ENCODE results near the gene TSNAX. TPM values are rescaled to one million over a fixed set of nuclear protein-coding genes. Genes with fewer than 3 reads are reported as not detected.

TSNAX gene
- total RNA-seq, 1 donor from 2014 or later: 38.7 TPM

DNA sequence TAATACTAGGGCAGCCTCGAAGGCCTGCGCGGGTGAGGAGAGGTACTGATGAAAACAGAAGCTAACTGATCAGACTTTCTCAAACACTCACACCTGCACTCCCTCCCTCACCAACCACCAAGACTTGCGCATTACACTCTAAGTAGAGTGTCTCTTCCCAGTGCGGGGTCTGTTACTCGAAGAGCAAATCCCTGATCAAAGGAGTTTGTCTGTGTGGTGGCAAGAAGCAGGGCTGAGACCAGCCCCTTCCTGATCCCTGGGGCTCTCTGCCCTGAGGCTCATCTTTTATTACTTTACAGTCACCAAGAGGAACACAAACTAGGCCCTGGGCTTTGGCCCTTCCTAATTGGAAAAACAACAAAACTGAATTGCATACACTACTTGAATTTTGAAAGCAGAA is 19.5 kb upstream of the TSNAX start:
- Mint-ChIP-seq H3K27me3 (peaks cover 10% of the 10 kb centered on the region), H3K36me3 (ENCODE audit: low read depth) (no peaks in the 10 kb centered on the region), H3K4me3 (no peak overlapping the region), H3K4me1 (no peaks in the 10 kb centered on the region), H3K9me3 (no peaks in the 10 kb centered on the region), H3K27ac (no peak overlapping the region)
- CTCF ChIA-PET: no interaction called here
- DNase-seq (no peak), ATAC-seq (ENCODE audit: low read depth) (no peak)
- TF ChIP-seq, protein P1, sequence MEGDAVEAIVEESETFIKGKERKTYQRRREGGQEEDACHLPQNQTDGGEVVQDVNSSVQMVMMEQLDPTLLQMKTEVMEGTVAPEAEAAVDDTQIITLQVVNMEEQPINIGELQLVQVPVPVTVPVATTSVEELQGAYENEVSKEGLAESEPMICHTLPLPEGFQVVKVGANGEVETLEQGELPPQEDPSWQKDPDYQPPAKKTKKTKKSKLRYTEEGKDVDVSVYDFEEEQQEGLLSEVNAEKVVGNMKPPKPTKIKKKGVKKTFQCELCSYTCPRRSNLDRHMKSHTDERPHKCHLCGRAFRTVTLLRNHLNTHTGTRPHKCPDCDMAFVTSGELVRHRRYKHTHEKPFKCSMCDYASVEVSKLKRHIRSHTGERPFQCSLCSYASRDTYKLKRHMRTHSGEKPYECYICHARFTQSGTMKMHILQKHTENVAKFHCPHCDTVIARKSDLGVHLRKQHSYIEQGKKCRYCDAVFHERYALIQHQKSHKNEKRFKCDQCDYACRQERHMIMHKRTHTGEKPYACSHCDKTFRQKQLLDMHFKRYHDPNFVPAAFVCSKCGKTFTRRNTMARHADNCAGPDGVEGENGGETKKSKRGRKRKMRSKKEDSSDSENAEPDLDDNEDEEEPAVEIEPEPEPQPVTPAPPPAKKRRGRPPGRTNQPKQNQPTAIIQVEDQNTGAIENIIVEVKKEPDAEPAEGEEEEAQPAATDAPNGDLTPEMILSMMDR (IDR thresholded peaks at IDR 0.05): no peak
- intact Hi-C loops (cut with micrococcal nuclease): no loop called here
- POLR2A ChIA-PET: no interaction called here

DNA sequence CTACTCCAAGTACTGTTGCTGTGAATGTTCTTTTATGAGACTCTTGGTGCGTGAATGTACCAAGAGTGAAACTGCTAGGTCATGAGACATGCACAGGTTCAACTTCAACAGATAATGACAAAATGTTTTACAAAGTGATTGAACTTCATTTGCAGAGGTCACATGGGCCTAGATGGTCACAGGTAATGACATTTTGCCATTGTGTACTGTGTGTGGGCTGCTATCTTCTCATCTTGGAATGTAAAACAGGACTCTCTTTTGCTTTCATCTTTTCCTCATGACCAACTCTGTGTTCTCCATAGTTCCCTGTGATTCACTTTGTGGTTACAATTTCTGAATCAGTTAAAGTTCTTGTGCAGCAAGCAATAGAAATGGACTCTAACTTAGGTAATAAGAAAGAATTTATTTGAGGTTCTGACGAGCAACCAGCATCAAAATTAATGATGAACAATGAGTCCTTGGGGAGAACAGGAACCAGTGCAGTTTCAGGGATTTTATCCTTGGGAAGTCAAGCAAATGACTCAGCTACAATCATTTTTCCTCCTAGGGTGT is 16.2 kb upstream of the TSNAX start:
- H3K36me3 Mint-ChIP-seq (ENCODE audit: low read depth): no peaks in the 10 kb centered on the region
- no peak overlapping the region for H3K4me3 Mint-ChIP-seq
- H3K9me3 Mint-ChIP-seq: no peaks in the 10 kb centered on the region
- no peak overlapping the region for H3K27ac Mint-ChIP-seq
- CTCF ChIA-PET: no interaction called here
- no peaks in the 10 kb centered on the region for H3K27me3 Mint-ChIP-seq
- H3K4me1 Mint-ChIP-seq: peaks cover 15% of the 10 kb centered on the region
- TF ChIP-seq, protein P1 (IDR thresholded peaks at IDR 0.05): no peak
- ATAC-seq (ENCODE audit: low read depth) (no peak), DNase-seq (no peak)
- intact Hi-C loops (cut with micrococcal nuclease): no loop called here
- POLR2A ChIA-PET: interaction anchor here (0.6 kb wide), 1 partner anchor 1210 kb away, joined by 7 read pairs; no protein-coding TSS in a partner anchor

- ATAC-seq (ENCODE audit: low read depth) (peak; percentile 52), DNase-seq (no peak)
- H3K9me3 Mint-ChIP-seq: no peaks in the 10 kb centered on the region
- ChIA-PET POLR2A (no interaction called here), CTCF (no interaction called here)
- no peak overlapping the region for H3K27ac Mint-ChIP-seq
- TF ChIP-seq, protein P1 (IDR thresholded peaks at IDR 0.05): no peak
- peaks cover 15% of the 10 kb centered on the region for H3K4me1 Mint-ChIP-seq
- H3K4me3 Mint-ChIP-seq: no peak overlapping the region
- no peaks in the 10 kb centered on the region for H3K27me3 Mint-ChIP-seq
- intact Hi-C loops (cut with micrococcal nuclease): no loop called here
- no peaks in the 10 kb centered on the region for H3K36me3 Mint-ChIP-seq (ENCODE audit: low read depth)
These were observed 12.7 kb upstream of the TSNAX start for GRCh38 chr1:231515748-231516147.

- H3K4me1 Mint-ChIP-seq: peaks cover 15% of the 10 kb centered on the region
- TF ChIP-seq, protein P1 (IDR thresholded peaks at IDR 0.05): no peak
- ATAC-seq (ENCODE audit: low read depth): no peak
- H3K36me3 Mint-ChIP-seq (ENCODE audit: low read depth): no peaks in the 10 kb centered on the region
- H3K27me3 Mint-ChIP-seq: no peaks in the 10 kb centered on the region
- ChIA-PET POLR2A (no interaction called here), CTCF (no interaction called here)
- intact Hi-C loops (cut with micrococcal nuclease): no loop called here
- no peak for DNase-seq
- H3K9me3 Mint-ChIP-seq: no peaks in the 10 kb centered on the region
- no peak overlapping the region for H3K27ac Mint-ChIP-seq
- no peak overlapping the region for H3K4me3 Mint-ChIP-seq
These were observed 11.4 kb upstream of the TSNAX start for GRCh38 chr1:231517076-231517475.

GRCh38 chr1:231518485-231519034 is 9.9 kb upstream of the TSNAX start:
- DNase-seq (no peak), ATAC-seq (ENCODE audit: low read depth) (no peak)
- TF ChIP-seq, protein P1 (IDR thresholded peaks at IDR 0.05): no peak
- Mint-ChIP-seq H3K36me3 (ENCODE audit: low read depth) (no peaks in the 10 kb centered on the region), H3K4me3 (no peak overlapping the region), H3K9me3 (no peaks in the 10 kb centered on the region), H3K27me3 (no peaks in the 10 kb centered on the region), H3K27ac (no peak overlapping the region), H3K4me1 (peaks cover 15% of the 10 kb centered on the region)
- intact Hi-C loops (cut with micrococcal nuclease): no loop called here
- POLR2A ChIA-PET: no interaction called here
- CTCF ChIA-PET: no interaction called here

Measured in activated B cell treated with CpG ODN at 0.5 μM for 24 hours (primary cell).